GM21367 (cell line): Measurements from ENCODE around the gene ACKR1.

ENCODE experiments used
- ATAC-seq: cut with Tn5 transposase; IDR thresholded peaks from one replicate; pipeline ENCODE4 v1.9.1; 2021; ENCODE audit not compliant: unreplicated experiment

ACKR1 gene

GRCh38 chr1:159187033-159187432, 17.6 kb upstream of the ACKR1 start:
- no peak for ATAC-seq

- ATAC-seq: no peak
Measured at GRCh38 chr1:159187647-159188374, 16.9 kb upstream of the ACKR1 start.

DNA sequence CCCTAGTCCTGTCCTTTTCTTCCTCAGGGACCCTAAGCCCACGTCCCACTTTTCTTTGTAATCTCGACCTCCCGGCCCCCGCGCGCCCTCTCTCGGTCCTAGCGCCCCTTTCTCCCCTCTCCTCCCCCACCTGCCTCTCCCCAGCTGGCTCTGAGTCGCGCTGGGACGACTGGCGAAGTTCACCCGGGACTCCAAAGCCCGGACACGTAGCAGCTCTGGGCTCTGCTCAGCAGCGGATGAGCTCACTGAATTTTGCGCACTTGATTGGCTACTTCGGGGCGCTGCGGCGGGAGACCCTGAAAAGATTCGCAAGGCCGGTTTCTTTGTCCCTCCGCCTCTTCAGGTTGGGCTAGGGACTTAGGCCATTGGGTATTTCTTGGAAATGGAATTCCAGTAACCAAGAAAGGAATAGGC, 16.3 kb upstream of the ACKR1 start:
- no peak for ATAC-seq

GRCh38 chr1:159190441-159190840, 14.2 kb upstream of the ACKR1 start:
- ATAC-seq: no peak

DNA sequence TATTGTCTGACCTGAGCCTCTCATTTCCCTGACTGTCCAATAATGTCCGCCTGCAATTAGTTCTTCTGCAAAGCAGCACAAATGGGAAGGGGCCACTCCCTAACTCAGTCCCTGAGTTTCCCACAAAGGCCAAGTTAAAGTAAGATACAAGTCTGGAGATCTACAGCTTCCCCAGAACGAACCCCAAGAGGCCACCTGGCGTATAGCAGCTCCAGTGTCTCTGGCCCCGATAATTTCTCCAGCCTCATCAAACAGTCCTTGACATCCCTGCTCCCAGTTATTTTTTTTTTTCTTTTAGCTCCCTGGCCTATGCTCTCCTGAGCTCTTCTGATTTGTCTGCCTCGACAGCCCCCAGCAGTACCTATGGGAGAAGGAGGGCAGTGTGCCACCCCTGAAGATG, 8.1 kb upstream of the ACKR1 start:
- ATAC-seq: no peak

- ATAC-seq: peak; percentile 68
Measured at GRCh38 chr1:159197561-159198557, 6.8 kb upstream of the ACKR1 start.

- no peak for ATAC-seq
Measured at GRCh38 chr1:159199901-159200300, 4.8 kb upstream of the ACKR1 start.

DNA sequence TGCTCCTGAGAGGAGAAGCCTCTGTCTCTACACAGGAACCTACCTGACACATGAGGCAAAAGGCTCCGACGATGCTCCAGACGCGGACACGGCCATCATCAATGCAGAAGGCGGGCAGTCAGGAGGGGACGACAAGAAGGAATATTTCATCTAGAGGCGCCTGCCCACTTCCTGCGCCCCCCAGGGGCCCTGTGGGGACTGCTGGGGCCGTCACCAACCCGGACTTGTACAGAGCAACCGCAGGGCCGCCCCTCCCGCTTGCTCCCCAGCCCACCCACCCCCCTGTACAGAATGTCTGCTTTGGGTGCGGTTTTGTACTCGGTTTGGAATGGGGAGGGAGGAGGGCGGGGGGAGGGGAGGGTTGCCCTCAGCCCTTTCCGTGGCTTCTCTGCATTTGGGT, 3.9 kb upstream of the ACKR1 start:
- no peak for ATAC-seq

DNA sequence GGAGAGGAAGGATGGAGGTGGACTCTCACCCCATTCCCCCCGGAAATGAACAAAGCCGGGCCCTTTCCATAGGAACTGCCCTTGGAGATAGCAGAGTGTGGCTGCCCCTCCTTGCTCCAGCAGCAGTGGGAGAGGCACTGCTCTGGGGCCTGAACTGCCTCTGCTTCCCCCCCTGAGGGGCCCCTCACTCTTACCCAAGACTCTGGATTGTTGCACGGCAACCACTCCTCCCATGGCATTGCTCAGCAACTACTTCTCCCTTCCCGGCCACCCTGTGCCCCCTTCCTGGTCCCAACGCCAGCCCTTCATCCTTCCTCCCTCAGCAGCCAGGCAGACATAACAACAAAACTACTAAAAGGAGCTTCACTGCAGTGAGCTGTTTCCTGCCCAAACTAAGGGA, 3.0 kb upstream of the ACKR1 start:
- no peak for ATAC-seq

GRCh38 chr1:159203610-159204009, 1.1 kb upstream of the ACKR1 start:
- no peak for ATAC-seq

- no peak for ATAC-seq
Measured at GRCh38 chr1:159205225-159205624, 550 bp downstream of the ACKR1 start.

DNA sequence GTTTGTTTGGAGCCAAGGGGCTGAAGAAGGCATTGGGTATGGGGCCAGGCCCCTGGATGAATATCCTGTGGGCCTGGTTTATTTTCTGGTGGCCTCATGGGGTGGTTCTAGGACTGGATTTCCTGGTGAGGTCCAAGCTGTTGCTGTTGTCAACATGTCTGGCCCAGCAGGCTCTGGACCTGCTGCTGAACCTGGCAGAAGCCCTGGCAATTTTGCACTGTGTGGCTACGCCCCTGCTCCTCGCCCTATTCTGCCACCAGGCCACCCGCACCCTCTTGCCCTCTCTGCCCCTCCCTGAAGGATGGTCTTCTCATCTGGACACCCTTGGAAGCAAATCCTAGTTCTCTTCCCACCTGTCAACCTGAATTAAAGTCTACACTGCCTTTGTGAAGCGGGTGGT, 1.4 kb downstream of the ACKR1 start:
- ATAC-seq: no peak

- ATAC-seq: no peak
Measured at GRCh38 chr1:159207080-159207479, 2.4 kb downstream of the ACKR1 start.

- ATAC-seq: no peak
Measured at GRCh38 chr1:159207774-159208173, 3.1 kb downstream of the ACKR1 start.

GRCh38 chr1:159208175-159208825, 3.6 kb downstream of the ACKR1 start:
- ATAC-seq: no peak

- no peak for ATAC-seq
Measured at GRCh38 chr1:159209061-159209460, 4.4 kb downstream of the ACKR1 start.

DNA sequence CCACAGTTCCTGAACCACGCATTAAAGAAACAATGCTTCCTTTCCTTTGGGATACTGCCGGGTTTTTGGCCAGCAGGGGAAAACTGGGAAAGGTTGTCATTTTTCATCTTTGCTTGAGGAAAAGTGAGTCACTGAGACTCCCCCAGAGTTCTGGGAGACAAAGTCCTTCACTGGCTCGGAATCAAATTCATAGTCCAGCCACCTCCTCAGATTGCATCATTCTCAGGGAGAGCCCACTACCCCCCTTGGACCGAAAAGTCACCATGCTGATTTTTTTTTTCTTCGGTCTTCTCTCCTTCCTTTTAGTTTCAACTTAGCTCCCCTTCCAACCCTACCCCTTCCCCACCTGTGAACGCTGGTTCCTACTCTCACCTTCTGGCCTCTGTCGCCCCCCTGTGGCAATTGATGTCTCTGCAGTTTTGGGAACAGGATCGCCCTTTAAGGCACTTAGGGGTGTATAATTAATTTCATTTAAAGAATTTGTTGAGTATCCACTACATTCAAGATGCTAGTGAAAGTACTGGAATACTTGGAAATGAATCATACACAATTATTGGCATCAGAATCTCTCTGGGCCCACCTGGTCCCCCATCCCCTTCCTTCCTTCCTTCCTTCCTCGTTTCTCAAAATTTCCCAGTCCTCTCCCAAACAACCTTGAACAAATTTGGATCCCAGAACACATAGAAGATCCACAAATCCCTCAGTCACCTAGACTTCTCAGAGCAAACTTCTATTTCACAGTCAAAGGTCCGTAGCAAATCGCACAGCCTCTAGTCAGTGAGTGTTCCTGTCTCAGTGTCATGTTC, 6.9 kb downstream of the ACKR1 start:
- no peak for ATAC-seq

DNA sequence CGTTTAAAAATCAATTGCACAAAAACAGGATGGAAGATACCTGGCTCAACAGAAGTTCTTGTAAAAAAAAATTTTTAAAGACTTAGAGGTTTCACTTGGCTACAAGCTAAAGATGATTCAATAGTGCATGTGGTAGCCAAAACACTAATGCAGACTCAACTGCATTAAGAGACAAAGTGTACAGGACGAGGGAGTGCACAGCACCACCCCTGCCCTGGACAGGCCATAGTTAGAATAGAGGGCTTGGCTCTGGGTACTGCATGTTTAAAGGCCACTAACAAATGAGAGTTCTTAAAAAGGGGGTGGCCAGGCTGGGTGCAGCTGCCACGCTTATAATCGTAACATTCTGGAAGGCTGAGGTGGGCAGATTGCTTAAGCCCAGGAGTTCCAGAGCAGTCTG, 7.9 kb downstream of the ACKR1 start:
- no peak for ATAC-seq

DNA sequence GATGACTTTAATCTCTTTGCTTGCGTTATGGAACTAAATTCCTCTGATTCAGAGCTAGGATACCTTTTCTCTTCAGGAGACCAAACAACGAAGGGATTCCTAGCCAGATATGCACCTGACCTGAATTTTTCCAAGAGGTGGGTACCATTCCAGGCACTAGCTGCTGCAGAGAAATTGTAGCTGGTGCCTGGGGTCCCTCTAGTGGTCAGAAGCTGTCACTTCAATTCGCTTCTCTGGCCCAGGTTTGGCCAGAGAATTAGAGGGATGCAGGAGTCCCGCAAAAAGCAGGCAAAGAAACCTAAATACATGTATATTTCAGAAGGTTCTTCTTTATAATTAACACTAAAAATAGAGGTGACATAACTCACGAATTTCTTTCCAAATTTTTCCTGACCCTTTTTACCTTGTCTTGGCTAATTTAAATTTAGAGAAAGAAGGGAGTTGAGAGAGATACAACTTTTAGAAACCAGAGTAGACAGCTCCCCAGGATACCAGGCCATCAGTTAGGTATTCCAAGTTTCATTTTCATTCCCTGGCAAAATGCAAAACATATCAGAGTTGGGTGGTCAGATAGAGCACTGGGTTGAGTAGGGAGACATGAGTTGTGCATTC, 9.6 kb downstream of the ACKR1 start:
- ATAC-seq: peak; percentile 71
